ENCODE measurements around the gene PRTN3.
"Not testable (repeated sequence)": the region's sequence is repeated elsewhere in the genome, so short reads cannot be mapped to it uniquely, and the experiment has no call there.

The PRTN3 gene

GRCh38 chr19:816500-816857 lies 24.3 kb upstream of the PRTN3 start:
- no peak for DNase-seq

- DNase-seq = not testable (repeated sequence)
These were observed 20.6 kb upstream of the PRTN3 start for GRCh38 chr19:820212-820611.

GRCh38 chr19:821231-821824 lies 19.5 kb upstream of the PRTN3 start:
- DNase-seq = no peak

- no peak for DNase-seq
These were observed 18.8 kb upstream of the PRTN3 start, which contains the start of gene PLPPR3 for GRCh38 chr19:821825-822503. Gene PLPPR3 (minus strand): TSS chr19:821955. CDS start chr19:821559, 396 bp downstream.

GRCh38 chr19:823565-824121 lies 17.2 kb upstream of the PRTN3 start:
- DNase-seq = no peak

- no peak for DNase-seq
These were observed 15.9 kb upstream of the PRTN3 start for GRCh38 chr19:824885-825284.

- no peak for DNase-seq
These were observed 14.7 kb upstream of the PRTN3 start for GRCh38 chr19:825897-826644.

- no peak for DNase-seq
These were observed 13.5 kb upstream of the PRTN3 start for GRCh38 chr19:827314-827709.

GRCh38 chr19:827710-828321 lies 13.0 kb upstream of the PRTN3 start, which contains the start of gene AZU1:
Gene AZU1 (plus strand): TSS chr19:827837. CDS start chr19:827847, 10 bp downstream.
- DNase-seq = no peak

GRCh38 chr19:829129-829758 lies 11.6 kb upstream of the PRTN3 start:
- DNase-seq = no peak

- no peak for DNase-seq
These were observed 9.1 kb upstream of the PRTN3 start for GRCh38 chr19:831407-832369.

GRCh38 chr19:834216-834615 lies 6.6 kb upstream of the PRTN3 start:
- DNase-seq = no peak

- DNase-seq = no peak
These were observed 5.5 kb upstream of the PRTN3 start for GRCh38 chr19:835210-835810.

- DNase-seq = not testable (repeated sequence)
These were observed 2.0 kb downstream of the PRTN3 start for GRCh38 chr19:842802-843179.

- DNase-seq = no peak
These were observed 2.5 kb downstream of the PRTN3 start for GRCh38 chr19:843180-843835.

- DNase-seq = no peak
These were observed 3.2 kb downstream of the PRTN3 start for GRCh38 chr19:843836-844545.

GRCh38 chr19:844546-844971 lies 3.8 kb downstream of the PRTN3 start:
- no peak for DNase-seq

GRCh38 chr19:845707-846521 lies 5.1 kb downstream of the PRTN3 start:
- DNase-seq = no peak

- no peak for DNase-seq
These were observed 7.7 kb downstream of the PRTN3 start for GRCh38 chr19:848386-848921.
